ENCODE results near the gene FYN.

The FYN gene

GRCh38 chr6:111745636-111746035, 127.6 kb downstream of the FYN start:
- DNase-seq: no peak

DNA sequence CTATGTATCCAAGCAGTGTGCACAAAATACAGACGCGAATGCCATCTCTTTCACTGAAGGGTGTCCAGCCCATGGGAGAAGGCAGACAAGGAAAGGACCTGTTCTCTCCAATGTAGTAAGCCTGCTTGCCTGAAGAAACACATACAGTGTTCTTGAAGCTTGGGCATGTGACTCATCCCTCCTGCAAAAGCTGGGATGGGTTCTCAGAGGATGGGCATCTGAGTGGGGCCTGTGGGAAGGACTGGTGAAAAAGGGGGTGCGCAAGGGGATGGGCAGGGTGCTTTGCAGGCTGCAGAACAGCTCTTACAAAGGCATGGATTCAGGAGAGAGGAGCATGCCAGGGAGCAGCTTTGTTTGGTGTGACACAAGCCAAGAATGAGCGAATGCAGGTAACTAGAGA, 128.1 kb downstream of the FYN start:
- DNase-seq: no peak

- no peak for DNase-seq
Measured at GRCh38 chr6:111743862-111744692, 129.2 kb downstream of the FYN start.

GRCh38 chr6:111743360-111743759, 129.9 kb downstream of the FYN start:
- DNase-seq: no peak

DNA sequence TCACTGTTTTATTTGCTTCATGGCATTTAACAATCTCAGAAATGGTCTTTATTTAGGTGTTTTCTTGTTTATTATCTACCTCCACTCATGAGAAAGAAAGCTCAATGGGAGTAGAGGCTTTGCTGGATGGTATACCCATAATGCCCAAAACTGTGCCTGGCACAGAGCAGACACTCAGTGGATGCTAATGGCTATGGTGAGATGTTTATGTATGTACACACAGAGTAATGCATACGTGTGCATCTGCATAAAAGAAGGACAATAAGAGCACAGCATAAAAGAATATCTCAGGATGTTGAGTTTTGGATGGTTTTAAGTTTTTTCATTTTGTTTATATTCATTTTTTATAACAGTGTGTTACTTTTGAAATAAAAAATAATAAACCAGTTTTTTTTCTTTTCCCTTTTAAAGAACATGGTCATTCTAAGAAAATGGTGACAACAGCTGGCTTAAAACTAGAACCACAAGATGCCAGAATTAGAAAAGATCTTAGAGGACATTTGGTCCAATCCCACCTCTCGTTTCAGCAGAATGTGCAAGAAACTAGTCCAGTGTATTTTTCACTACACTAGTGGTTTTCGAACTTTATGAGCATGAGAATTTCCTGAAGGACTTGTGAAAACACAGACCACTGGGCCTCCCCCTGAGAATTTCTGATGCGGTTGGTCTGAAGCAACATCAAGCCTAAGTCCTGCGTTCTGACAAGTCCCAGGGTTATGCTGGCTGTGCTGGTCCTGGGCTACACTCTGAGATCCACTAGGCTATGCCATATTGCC, 131.9 kb downstream of the FYN start:
- no peak for DNase-seq

GRCh38 chr6:111740506-111740905, 132.7 kb downstream of the FYN start:
- no peak for DNase-seq

DNA sequence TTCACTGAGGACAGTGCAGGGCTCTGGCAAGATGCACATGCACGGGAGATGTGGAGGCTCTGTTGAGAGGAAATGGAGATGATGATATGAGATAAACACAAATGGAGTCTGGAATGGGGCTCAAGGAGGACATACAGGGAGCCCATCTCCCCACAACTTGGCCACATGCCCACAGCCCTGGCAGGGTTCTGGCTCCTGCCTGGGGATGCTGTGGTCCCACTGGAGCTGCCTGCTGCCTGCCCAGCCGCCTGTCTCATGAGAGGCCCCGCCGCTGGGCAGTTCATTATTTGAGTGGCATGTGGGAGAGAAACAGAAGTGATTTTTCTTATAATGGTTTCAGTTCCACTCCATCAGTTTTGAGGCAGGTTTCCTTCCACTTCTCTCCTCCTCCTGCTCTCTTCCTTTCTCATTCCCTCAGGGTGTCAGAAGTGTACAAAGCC, 134.0 kb downstream of the FYN start:
- DNase-seq: no peak

- DNase-seq: no peak
Measured at GRCh38 chr6:111738631-111739030, 134.6 kb downstream of the FYN start.

DNA sequence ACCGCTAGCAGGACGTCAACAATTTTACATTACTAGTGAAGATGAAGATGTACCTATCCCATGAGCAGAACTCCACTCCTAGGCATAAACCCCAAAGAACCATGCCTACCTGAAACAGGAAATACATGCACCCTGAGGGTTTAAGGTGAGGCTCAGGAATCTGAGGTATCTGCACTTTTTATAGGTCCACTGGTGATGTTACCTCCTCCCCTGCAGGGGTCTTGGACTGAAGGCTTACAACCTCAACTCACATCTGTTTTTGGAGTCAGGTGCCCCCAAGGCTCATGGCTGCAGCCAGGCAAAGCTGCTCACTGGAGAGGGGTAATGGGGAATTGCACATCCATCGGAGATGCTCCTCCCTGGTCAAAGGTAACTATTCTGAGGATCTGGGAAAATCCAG, 135.1 kb downstream of the FYN start:
- no peak for DNase-seq

GRCh38 chr6:111737065-111737521, 136.2 kb downstream of the FYN start:
- DNase-seq: no peak

DNA sequence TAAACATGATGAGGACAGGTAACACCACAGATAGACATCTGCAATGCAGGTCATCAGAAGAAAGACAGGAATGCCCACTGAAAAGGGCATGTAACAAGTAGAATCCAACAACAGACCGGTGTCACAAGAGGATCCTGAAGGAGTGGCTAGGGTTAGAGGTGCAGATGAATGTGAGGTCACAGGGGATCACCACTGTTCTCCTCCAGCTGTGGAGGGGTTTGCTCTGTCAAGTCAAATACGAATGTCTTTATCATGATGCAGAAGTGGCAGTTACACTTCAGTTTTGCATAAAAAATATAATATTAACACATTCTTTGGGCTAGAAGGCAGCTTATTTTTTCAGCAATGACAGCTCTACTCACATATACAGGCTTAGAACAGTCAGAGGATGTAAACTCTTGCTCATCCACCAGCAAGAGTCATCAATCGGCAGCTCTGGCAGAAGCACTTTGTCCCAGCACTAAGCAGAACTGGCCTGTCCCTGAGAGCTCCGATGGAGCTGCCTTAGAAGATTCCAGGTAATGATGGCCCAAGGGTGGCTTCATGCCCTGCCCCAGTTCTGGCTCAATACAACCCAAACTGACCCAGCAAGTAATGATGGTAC, 137.1 kb downstream of the FYN start:
- no peak for DNase-seq

DNA sequence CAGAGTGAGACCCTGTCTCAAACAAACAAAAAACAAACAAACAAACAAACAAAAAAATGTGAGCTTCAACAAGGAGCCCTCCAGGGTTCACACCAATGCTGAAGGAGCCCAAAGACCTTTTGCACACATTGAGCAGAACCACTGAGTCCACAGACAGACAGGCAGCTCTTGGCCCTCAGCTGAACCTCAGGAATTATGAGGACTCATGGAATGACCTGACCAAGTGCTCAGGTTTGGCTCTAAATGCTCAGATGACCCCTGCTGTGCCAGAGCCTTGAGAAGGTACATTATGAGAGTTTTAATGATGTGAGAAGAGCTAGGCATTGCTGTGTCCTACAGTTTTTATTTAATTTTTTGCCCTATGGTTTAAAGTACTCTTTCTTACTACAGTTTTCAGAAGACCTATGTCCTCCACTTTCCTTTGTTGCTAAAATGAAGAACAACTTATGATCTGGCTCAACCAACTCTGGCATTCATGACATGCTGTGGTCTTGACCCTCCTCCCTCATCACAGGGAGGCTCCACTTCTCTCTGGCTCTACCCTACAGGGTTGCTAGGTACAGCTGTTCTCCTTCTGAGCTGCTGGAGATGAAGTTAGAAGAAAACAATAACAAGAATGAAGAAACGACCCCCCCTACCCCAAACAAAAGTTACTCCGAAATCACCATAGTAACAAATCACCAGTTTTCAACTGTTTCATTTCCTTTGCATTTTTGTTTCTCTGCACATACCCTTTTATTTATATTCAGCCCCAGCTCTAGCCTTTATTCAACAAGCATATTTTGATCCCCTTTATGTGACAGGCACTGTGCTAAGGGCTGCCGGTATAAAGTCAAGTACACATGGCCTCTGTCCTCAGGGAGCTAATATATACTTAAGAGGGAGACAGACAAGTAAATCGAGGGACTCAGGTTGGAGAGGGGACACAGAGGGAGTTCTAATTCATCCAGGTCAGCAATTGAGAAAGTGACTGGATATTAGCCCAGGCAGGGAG, 138.9 kb downstream of the FYN start:
- peak in 2 of 6 experiments; percentile 19 to 43 for DNase-seq

GRCh38 chr6:111732390-111732789, 140.9 kb downstream of the FYN start:
- no peak for DNase-seq

GRCh38 chr6:111731456-111732195, 141.6 kb downstream of the FYN start:
- DNase-seq: no peak

- DNase-seq: no peak
Measured at GRCh38 chr6:111730864-111731263, 142.4 kb downstream of the FYN start.

DNA sequence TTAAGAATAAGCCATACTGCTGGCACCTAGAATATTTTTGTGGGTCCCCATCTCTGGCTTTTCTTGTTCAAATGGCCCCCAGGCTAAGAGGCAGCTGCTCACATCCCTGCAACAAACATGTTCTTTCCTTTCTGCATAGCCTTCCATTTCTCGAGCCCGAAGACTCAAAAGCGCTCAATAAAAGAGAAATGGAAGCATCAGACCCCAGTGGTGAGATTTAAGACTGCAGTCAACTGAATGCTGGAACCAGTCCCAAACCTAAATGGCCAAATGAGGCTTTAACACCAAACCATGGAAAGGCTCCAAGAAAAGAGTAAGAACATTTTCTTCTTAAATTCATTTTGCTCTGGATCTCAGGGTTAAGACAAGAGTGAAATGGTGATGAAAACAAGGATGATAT, 145.4 kb downstream of the FYN start:
- DNase-seq: peak in 1 of 6 experiments; percentile 16

DNA sequence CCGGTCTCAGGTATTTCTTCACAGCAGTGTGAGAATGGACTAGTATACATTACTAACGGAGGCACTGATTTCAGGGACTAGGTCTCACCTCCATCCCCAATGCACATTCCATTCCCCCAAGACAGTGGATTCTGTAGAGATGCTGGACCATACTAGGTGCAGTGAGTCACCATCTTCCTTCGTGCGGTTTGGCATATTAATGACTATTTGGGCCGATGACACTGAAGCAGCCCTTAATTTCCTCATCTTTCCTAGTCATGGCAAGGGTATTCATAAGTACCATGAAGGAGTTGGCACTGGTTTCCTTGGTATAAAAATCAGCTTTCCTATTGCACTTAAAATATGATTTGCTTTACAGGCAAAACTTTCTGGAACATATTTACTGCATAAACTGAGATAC, 146.2 kb downstream of the FYN start:
- no peak for DNase-seq

GRCh38 chr6:111725446-111726112, 147.7 kb downstream of the FYN start:
- DNase-seq: no peak

GRCh38 chr6:111724505-111724904, 148.7 kb downstream of the FYN start:
- peak in 3 of 6 experiments; percentile 45 to 47 (median 47) for DNase-seq

DNA sequence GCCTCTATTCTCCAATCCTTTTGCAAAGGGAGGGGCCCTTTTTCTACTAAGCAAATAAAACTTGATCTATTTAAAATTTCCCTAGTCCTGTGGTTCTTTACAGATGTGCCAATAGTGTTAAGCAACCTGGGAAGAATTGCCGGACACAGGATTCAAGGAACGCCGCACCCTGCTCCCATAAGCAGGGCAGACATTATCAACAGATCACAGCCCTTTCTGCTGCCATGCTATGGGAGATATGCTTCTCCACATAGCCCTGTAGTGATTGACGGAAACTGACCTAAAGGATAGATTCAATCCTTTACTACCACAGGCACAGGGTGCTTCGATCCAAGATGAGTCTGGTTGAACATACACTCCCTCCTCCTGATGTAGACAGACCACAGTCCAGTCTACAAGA, 149.2 kb downstream of the FYN start:
- no peak for DNase-seq

DNA sequence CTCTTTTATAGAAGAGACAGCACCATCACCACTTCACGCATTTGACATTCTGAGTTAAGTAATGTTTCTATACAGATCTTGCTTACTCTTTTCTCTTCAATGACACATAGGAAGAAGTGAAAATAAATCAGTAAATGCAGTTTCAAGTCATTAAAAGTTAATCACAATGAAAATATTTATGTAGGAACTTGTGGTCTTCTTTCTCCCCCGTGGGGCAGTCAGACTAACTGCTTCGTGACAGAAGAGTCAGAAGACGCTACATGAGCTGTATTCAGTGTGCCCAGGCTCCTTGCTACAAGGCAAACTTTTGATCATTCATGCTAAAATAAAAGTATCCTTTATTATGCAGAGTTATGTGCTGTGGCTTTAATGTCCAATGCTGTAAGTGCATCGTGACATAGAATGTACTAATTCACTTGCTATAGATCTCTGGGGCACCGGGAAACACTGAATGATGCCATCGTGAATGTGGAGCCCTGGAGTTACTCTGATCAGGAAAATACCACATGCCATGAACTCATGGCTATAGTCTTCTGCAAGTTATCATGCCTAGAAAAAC, 149.8 kb downstream of the FYN start:
- no peak for DNase-seq

All from stimulated activated naive CD4-positive, alpha-beta T cell (primary cell).